Peyer's patch (tissue), 4 donors: ENCODE measurements around the gene C5orf22. TPM values are rescaled to one million over a fixed set of nuclear protein-coding genes. Genes with fewer than 3 reads are reported as not detected.

Source experiments
- DNase-seq, 3 donors: peaks; one replicate each; pipeline ENCODE4 v3.0.0-alpha.2; 2017 to 2019
- H3K27ac ChIP-seq, 4 donors: fragments of 200-600 bp; sonication (generic); one replicate each; pipeline ENCODE4 v1.5.1; 2016 to 2019
- H3K27me3 ChIP-seq, 2 donors: fragments of 200-600 bp; sonication (generic); one replicate each; pipeline ENCODE4 v1.5.1; 2019
- H3K36me3 ChIP-seq, 3 donors: fragments of 200-600 bp; sonication (generic); one replicate each; pipeline ENCODE4 v1.5.1; 2016 to 2019
- H3K4me1 ChIP-seq, 4 donors: fragments of 200-600 bp; sonication (generic); one replicate each; pipeline ENCODE4 v1.5.1; 2016 to 2019
- H3K4me3 ChIP-seq, 4 donors: fragments of 200-600 bp; sonication (generic); 1 replicate in 3 of 4; 2 replicates in 1 of 4; pipeline ENCODE4 v1.5.1; 2016 to 2019; ENCODE audit warnings: mild to moderate bottlenecking in 1 of 4
- H3K9me3 ChIP-seq, 4 donors: fragments of 200-600 bp; sonication (generic); one replicate each; pipeline ENCODE4 v1.5.1; 2016 to 2019; ENCODE audit warnings: mild to moderate bottlenecking in 1 of 4
- POLR2A ChIP-seq, 2 donors: fragments of 450-650 bp; IDR thresholded peaks; one replicate each; pipeline ENCODE4 v1.5.1; 2017; ENCODE audit warnings: antibody characterized with exemption in 2 of 2, mild to moderate bottlenecking in 2 of 2, moderate library complexity in 2 of 2
- total RNA-seq, 4 donors: library from RNA; depleted of rRNA; stranded (reverse); fragments of >200 nt; gene quantifications; one replicate each; pipeline ENCODE4 v1.1.0, GENCODE V29; 2016
- TF ChIP-seq, protein P1 (sequence below), 6 experiments: fragments of 450-650 bp in 4 of 6; fragments of 200-600 bp in 2 of 6; sonication (generic) in 1 of 6; IDR thresholded peaks; one replicate each; pipeline ENCODE4 v1.5.1; 2017 to 2019; ENCODE audit warnings: antibody characterized with exemption in 6 of 6, mild to moderate bottlenecking in 3 of 6, moderate library complexity in 1 of 6

C5orf22 gene
- total RNA-seq, 4 donors from 2014 or later, result 5.5 to 29.7 (median 13.5) TPM

DNA sequence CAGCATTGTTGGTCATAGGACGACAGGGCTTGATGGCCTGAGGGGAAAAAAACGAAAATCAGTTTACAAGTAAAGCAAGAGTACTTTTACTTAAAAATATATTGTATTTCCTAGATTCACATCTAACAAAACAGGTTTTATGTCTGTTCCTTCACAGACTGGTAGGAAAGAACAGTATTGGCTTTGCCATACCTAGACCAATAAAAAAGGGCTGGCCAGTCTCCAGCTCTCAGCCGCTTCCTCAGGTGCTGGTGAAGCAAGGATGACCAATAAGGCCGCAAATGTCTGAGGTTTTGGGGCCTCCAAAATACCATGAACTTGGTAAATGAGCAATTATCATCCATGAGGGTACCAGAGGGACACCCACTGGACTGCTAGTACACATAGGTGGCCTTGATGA lies 36.8 kb upstream of the C5orf22 start:
- Histone ChIP-seq H3K27ac (no peak overlapping the region), H3K36me3 (peaks cover 0 to 74% (median 0%) of the 10 kb centered on the region in 3 donors), H3K27me3 (no peaks in the 10 kb centered on the region), H3K9me3 (no peaks in the 10 kb centered on the region), H3K4me3 (no peak overlapping the region), H3K4me1 (no peaks in the 10 kb centered on the region)
- no peak for DNase-seq
- TF ChIP-seq, protein P1, sequence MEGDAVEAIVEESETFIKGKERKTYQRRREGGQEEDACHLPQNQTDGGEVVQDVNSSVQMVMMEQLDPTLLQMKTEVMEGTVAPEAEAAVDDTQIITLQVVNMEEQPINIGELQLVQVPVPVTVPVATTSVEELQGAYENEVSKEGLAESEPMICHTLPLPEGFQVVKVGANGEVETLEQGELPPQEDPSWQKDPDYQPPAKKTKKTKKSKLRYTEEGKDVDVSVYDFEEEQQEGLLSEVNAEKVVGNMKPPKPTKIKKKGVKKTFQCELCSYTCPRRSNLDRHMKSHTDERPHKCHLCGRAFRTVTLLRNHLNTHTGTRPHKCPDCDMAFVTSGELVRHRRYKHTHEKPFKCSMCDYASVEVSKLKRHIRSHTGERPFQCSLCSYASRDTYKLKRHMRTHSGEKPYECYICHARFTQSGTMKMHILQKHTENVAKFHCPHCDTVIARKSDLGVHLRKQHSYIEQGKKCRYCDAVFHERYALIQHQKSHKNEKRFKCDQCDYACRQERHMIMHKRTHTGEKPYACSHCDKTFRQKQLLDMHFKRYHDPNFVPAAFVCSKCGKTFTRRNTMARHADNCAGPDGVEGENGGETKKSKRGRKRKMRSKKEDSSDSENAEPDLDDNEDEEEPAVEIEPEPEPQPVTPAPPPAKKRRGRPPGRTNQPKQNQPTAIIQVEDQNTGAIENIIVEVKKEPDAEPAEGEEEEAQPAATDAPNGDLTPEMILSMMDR (IDR thresholded peaks at IDR 0.05), result no peak
- no peak for TF ChIP-seq POLR2A (IDR thresholded peaks at IDR 0.05)

DNA sequence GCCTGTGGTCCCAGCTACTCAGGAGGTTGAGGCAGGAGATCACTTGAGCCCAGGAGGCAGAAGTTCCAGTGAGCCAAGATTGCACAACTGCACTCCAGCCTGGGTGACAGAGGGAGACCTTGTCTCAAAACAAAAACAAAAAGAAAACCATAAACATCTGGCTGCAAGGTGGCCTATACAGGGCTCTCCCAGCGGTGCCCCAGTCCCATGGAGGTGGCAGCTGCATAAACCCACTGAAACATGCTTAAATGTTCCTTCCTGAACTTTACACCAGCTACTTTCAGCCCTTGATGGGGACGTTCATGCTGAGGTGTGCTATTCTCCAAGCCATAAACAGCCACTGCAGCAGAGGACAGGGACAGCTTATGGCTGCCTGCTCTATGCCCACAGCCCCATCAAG lies 35.8 kb upstream of the C5orf22 start:
- Histone ChIP-seq H3K27me3 (no peaks in the 10 kb centered on the region), H3K36me3 (peaks cover 0 to 84% (median 0%) of the 10 kb centered on the region in 3 donors), H3K4me3 (no peak overlapping the region), H3K9me3 (no peaks in the 10 kb centered on the region), H3K4me1 (no peaks in the 10 kb centered on the region), H3K27ac (no peak overlapping the region)
- TF ChIP-seq, protein P1 (IDR thresholded peaks at IDR 0.05), result no peak
- no peak for TF ChIP-seq POLR2A (IDR thresholded peaks at IDR 0.05)
- DNase-seq, result no peak

DNA sequence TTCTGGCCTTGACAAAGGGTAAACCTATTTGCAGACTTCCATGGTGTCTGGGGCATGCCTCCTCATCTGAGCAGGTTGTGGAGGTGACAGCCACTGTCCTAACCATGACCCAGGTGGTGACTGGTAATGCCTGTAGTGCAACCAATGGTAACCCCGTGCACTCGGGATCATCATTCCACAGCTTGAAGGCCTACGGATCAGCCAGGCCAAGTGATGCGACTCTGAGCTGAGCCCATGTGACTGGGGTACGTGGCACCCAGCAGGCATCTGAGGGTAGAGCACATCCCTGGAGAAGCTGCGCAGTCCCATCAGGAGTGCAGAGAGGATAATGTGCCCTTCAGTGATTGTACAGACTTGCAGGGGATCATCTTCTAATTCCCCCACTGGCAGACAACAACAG lies 35.2 kb upstream of the C5orf22 start:
- Histone ChIP-seq H3K27me3 (no peaks in the 10 kb centered on the region), H3K4me1 (no peaks in the 10 kb centered on the region), H3K4me3 (no peak overlapping the region), H3K9me3 (no peaks in the 10 kb centered on the region), H3K27ac (no peak overlapping the region), H3K36me3 (peaks cover 0 to 84% (median 0%) of the 10 kb centered on the region in 3 donors)
- TF ChIP-seq, protein P1 (IDR thresholded peaks at IDR 0.05), result no peak
- no peak for TF ChIP-seq POLR2A (IDR thresholded peaks at IDR 0.05)
- no peak for DNase-seq

DNA sequence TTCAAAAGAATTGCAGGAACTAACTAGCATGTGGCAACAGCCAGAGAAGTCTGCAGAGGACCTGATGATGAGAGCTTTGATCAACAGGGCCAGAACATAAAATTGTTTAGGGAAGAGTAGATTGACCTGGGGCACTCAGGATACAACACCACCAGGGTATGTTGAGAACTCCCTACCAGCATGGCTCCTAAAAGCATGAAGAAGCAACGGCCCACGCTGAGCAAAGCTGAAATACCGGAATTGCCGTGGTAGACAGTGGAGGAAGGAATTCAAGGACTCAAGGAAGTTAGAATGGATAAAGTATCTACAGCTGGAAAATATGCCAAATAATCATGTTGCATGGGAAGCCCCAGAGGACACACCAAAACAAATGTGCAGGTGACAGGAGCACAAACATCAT lies 31.8 kb upstream of the C5orf22 start:
- no peaks in the 10 kb centered on the region for H3K4me1 ChIP-seq
- no peak overlapping the region for H3K27ac ChIP-seq
- H3K4me3 ChIP-seq, result no peak overlapping the region
- TF ChIP-seq, protein P1 (IDR thresholded peaks at IDR 0.05), result no peak
- TF ChIP-seq POLR2A (IDR thresholded peaks at IDR 0.05), result no peak
- H3K9me3 ChIP-seq, result no peaks in the 10 kb centered on the region
- no peak for DNase-seq
- H3K27me3 ChIP-seq, result no peaks in the 10 kb centered on the region
- peaks cover 0 to 99% (median 0%) of the 10 kb centered on the region in 3 donors for H3K36me3 ChIP-seq

DNA sequence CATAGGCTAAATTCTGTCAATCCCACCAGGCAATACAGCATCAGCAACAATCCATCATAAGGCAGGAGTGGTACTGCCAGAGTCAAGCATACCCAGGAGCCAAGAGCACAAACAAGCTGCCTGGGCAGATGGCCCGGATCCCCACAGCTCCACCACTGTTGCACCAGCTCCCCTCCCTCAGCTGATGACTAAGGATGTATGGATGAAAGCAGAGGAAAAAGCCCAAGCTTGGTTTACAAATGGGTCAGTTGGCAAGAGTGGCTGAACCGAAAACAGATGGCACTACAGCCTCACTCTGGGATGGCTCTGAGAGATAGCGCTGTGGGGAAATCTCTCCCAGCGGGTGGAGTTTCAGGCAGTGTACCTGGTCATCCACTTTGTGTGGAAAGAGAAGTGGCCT lies 29.6 kb upstream of the C5orf22 start:
- Histone ChIP-seq H3K4me1 (no peaks in the 10 kb centered on the region), H3K27ac (no peak overlapping the region), H3K36me3 (peaks cover 0 to 95% (median 0%) of the 10 kb centered on the region in 3 donors), H3K4me3 (no peak overlapping the region), H3K27me3 (no peaks in the 10 kb centered on the region), H3K9me3 (no peaks in the 10 kb centered on the region)
- TF ChIP-seq, protein P1 (IDR thresholded peaks at IDR 0.05), result no peak
- no peak for TF ChIP-seq POLR2A (IDR thresholded peaks at IDR 0.05)
- DNase-seq, result no peak

DNA sequence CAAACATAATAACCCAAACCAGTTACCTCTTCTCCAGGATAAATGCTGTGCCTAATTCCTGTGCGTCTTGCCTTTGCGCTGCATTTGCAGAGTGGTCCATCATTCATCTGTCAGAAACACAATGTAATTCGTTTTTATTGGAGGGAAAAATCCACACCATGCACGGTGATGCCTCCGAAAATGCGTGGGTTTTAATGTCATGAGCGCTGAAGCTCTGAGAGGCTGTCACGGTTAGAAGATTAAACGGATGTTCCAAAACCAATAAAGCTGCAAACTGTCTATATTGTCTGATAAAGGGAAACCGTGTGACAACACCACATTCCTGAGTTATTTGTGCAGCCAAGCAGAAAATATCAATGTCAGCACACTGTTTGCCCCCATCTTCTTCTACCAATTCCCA lies 27.6 kb upstream of the C5orf22 start:
- Histone ChIP-seq H3K4me1 (no peaks in the 10 kb centered on the region), H3K9me3 (no peaks in the 10 kb centered on the region), H3K27me3 (no peaks in the 10 kb centered on the region), H3K27ac (no peak overlapping the region), H3K4me3 (no peak overlapping the region), H3K36me3 (peaks cover 0 to 95% (median 0%) of the 10 kb centered on the region in 3 donors)
- DNase-seq, result no peak
- no peak for TF ChIP-seq POLR2A (IDR thresholded peaks at IDR 0.05)
- TF ChIP-seq, protein P1 (IDR thresholded peaks at IDR 0.05), result no peak
